Fibroblast of pulmonary artery (primary cell): ENCODE measurements around the gene CDK17.

Experiments
- DNase-seq: peaks from one replicate; pipeline ENCODE4 v3.0.0-alpha.2; 2010; ENCODE audit warnings: low read depth
- H3K4me3 ChIP-seq: replicated peaks from 2 replicates; pipeline ENCODE4 v1.5.1; 2011; ENCODE audit warnings: low read depth, mild to moderate bottlenecking, control low read depth, low read length, moderate library complexity
- CTCF ChIP-seq: IDR thresholded peaks from 2 replicates; pipeline ENCODE4 v1.5.1; 2011; ENCODE audit warnings: mild to moderate bottlenecking, control low read depth, low read length, inconsistent platforms; ENCODE audit errors: missing control alignments

CDK17 gene

GRCh38 chr12:96237035-96237434 lies 163.2 kb downstream of the CDK17 start:
- TF ChIP-seq CTCF = no peak
- no peak overlapping the region for H3K4me3 ChIP-seq
- no peak for DNase-seq

- peak; percentile 75 for DNase-seq
Observed at GRCh38 chr12:96236221-96236822, 163.9 kb downstream of the CDK17 start.

GRCh38 chr12:96235484-96235826 lies 164.8 kb downstream of the CDK17 start:
- TF ChIP-seq CTCF = no peak
- no peak overlapping the region for H3K4me3 ChIP-seq
- no peak for DNase-seq

More at GRCh38 chr12:96236221-96236822, 163.9 kb downstream of the CDK17 start:
- H3K4me3 ChIP-seq = no peak overlapping the region
- TF ChIP-seq CTCF = no peak

GRCh38 chr12:96234591-96235483 lies 165.4 kb downstream of the CDK17 start:
- TF ChIP-seq CTCF = no peak
- no peak for DNase-seq
- H3K4me3 ChIP-seq = no peak overlapping the region

- peak; percentile 99 for DNase-seq
- TF ChIP-seq CTCF = no peak
- H3K4me3 ChIP-seq = no peak overlapping the region
Observed at GRCh38 chr12:96233939-96234461, 166.2 kb downstream of the CDK17 start.

GRCh38 chr12:96233168-96233567 lies 167.1 kb downstream of the CDK17 start:
- no peak overlapping the region for H3K4me3 ChIP-seq
- peak; percentile 76 for DNase-seq
- TF ChIP-seq CTCF = no peak

GRCh38 chr12:96230646-96231045 lies 169.6 kb downstream of the CDK17 start:
- no peak for DNase-seq
- TF ChIP-seq CTCF = no peak
- H3K4me3 ChIP-seq = no peak overlapping the region
